Thymus (tissue), 14 donors: ENCODE data around the gene HNRNPK. TPM values are rescaled to one million over a fixed set of nuclear protein-coding genes. Genes with fewer than 3 reads are reported as not detected.

Experiments
- DNase-seq, 9 donors: peaks; one replicate each; pipeline ENCODE4 v3.0.0-alpha.2; 2013; ENCODE audit warnings: low spot score in 9 of 9, low read depth in 6 of 9, missing footprints in 1 of 9
- H3K27ac ChIP-seq, 2 donors: one replicate each; pipeline ENCODE4 v1.5.1; 2013; ENCODE audit warnings: control low read depth in 1 of 2, low read depth in 1 of 2, low read length in 1 of 2, mild to moderate bottlenecking in 1 of 2, moderate library complexity in 1 of 2
- H3K27me3 ChIP-seq, 2 donors: one replicate each; pipeline ENCODE4 v1.5.1; 2013; ENCODE audit warnings: low read length in 1 of 2; ENCODE audit not compliant: control insufficient read depth in 2 of 2, insufficient read depth in 1 of 2
- H3K36me3 ChIP-seq, 2 donors: one replicate each; pipeline ENCODE4 v1.5.1; 2013; ENCODE audit warnings: low read length in 1 of 2, mild to moderate bottlenecking in 1 of 2, moderate library complexity in 1 of 2; ENCODE audit not compliant: control insufficient read depth in 2 of 2, insufficient read depth in 2 of 2
- H3K4me1 ChIP-seq, 2 donors: one replicate each; pipeline ENCODE4 v1.5.1; 2013; ENCODE audit warnings: low read length in 2 of 2; ENCODE audit not compliant: control insufficient read depth in 2 of 2, insufficient read depth in 2 of 2
- H3K4me3 ChIP-seq, 2 donors: one replicate each; pipeline ENCODE4 v1.5.1; 2013; ENCODE audit warnings: low read length in 2 of 2, control low read depth in 1 of 2, mild to moderate bottlenecking in 1 of 2
- H3K9me3 ChIP-seq, 2 donors: one replicate each; pipeline ENCODE4 v1.5.1; 2013; ENCODE audit warnings: low read length in 1 of 2, mild to moderate bottlenecking in 1 of 2; ENCODE audit not compliant: control insufficient read depth in 2 of 2, insufficient read depth in 1 of 2
- WGBS: extraction: QIAGEN DNeasy Blood & Tissue Kit; methylation state at CpG from one replicate; pipeline ENCODE4 v1.1.7; 2013; 5-methylcytosine and 5-hydroxymethylcytosine counted together
- long read RNA-seq, 10 donors: transcript quantifications; one replicate each; lab custom pipeline, GENCODE V29; 2026
- polyA plus RNA-seq: library from polyadenylated mRNA; stranded (reverse); fragments of 200-250 nt; gene quantifications from one replicate; pipeline ENCODE4 v1.2.3, GENCODE V29; 2013
- total RNA-seq: library from RNA; stranded (reverse); fragments of 120-200 nt; gene quantifications from one replicate; pipeline ENCODE4 v1.2.4, GENCODE V29; 2013
- donor health status: healthy.

Gene HNRNPK
- 585 TPM for total RNA-seq
- 425 TPM for polyA plus RNA-seq
- long read RNA-seq, donor 1, partial matches to known transcripts: 18 of 30 reads
- long read RNA-seq, donor 1, other reads (novel, unspliced or antisense): 11 of 30 reads
- long read RNA-seq, donor 2: 0 reads
- long read RNA-seq, donor 3, transcript HNRNPK-211 (2 exons, 868 nt): major isoform, 12 of 645 reads
- long read RNA-seq, donor 3, transcript HNRNPK-209 (5 exons, 900 nt): minor isoform, 9 of 645 reads
- long read RNA-seq, donor 3, partial matches to known transcripts: 352 of 645 reads
- long read RNA-seq, donor 3, other reads (novel, unspliced or antisense): 270 of 645 reads
- long read RNA-seq, donor 4, transcript HNRNPK-211 (2 exons, 868 nt): major isoform, 5 of 127 reads
- long read RNA-seq, donor 4, partial matches to known transcripts: 63 of 127 reads
- long read RNA-seq, donor 4, other reads (novel, unspliced or antisense): 55 of 127 reads
- long read RNA-seq, donor 5, transcript HNRNPK-209 (5 exons, 900 nt): major isoform, 11 of 715 reads
- long read RNA-seq, donor 5, transcript HNRNPK-211 (2 exons, 868 nt): major isoform, 11 of 715 reads
- long read RNA-seq, donor 5, partial matches to known transcripts: 341 of 715 reads
- long read RNA-seq, donor 5, other reads (novel, unspliced or antisense): 351 of 715 reads
- long read RNA-seq, donor 6, transcript HNRNPK-209 (5 exons, 900 nt): minor isoform, 6 of 256 reads
- long read RNA-seq, donor 6, transcript HNRNPK-211 (2 exons, 868 nt): major isoform, 8 of 256 reads
- long read RNA-seq, donor 6, partial matches to known transcripts: 61 of 256 reads
- long read RNA-seq, donor 6, other reads (novel, unspliced or antisense): 180 of 256 reads
- long read RNA-seq, donor 7, transcript HNRNPK-211 (2 exons, 868 nt): major isoform, 11 of 374 reads
- long read RNA-seq, donor 7, partial matches to known transcripts: 138 of 374 reads
- long read RNA-seq, donor 7, other reads (novel, unspliced or antisense): 221 of 374 reads
- long read RNA-seq, donor 8, transcript HNRNPK-209 (5 exons, 900 nt): major isoform, 5 of 129 reads
- long read RNA-seq, donor 8, partial matches to known transcripts: 44 of 129 reads
- long read RNA-seq, donor 8, other reads (novel, unspliced or antisense): 76 of 129 reads
- long read RNA-seq, donor 9, partial matches to known transcripts: 138 of 256 reads
- long read RNA-seq, donor 9, other reads (novel, unspliced or antisense): 110 of 256 reads
- long read RNA-seq, donor 10, transcript HNRNPK-211 (2 exons, 868 nt): major isoform, 6 of 239 reads
- long read RNA-seq, donor 10, partial matches to known transcripts: 87 of 239 reads
- long read RNA-seq, donor 10, other reads (novel, unspliced or antisense): 143 of 239 reads

DNA sequence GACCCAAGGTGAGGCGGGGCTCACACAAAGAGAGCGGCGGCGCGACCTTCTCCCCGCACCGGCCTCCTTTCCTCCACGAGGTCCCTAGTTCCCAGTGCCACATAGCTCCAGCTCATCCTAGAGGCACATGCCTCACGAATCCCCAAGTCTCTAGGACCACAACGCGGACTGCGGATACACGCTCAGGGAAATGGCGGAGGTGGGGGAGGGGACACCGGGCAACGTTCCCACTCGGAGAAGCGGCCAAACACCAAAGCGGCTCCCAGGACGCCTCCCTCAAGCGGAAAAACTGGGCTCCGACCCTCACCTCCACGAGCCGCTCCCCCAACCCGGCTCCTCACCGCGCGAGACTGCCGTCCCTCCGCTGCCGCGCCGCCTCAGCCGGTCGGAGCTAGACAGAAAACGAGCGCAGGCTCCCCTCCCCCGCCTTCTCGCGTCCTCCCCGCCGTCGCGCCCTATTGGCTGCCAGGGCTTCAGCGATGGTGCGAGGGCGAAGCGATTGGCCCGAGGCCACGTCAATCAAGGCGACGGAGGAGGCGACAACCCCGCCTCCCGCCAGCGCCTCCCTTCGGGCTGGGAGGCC, at the start of gene HNRNPK:
TSS of gene HNRNPK (minus strand) at position 404 of the 583 bp plus-strand sequence. CDS start 1,963 bp downstream, outside the sequence.
- peak; percentile 98 to 100 (median 99) for DNase-seq
- peaks cover 2 to 4% of the 10 kb centered on the region in 2 donors for H3K4me1 ChIP-seq
- WGBS: under 1% methylated on average over 57 of the region's 57 CpGs
- H3K4me3 ChIP-seq: peak within 1 kb of the TSS; percentile 83 to 99
- no peaks in the 10 kb centered on the region for H3K27me3 ChIP-seq
- peak within 1 kb of the TSS; percentile 93 to 100 for H3K27ac ChIP-seq
- peaks cover 0 to 4% of the 10 kb centered on the region in 2 donors for H3K9me3 ChIP-seq
- H3K36me3 ChIP-seq: peaks cover 8 to 32% of the 10 kb centered on the region in 2 donors

DNA sequence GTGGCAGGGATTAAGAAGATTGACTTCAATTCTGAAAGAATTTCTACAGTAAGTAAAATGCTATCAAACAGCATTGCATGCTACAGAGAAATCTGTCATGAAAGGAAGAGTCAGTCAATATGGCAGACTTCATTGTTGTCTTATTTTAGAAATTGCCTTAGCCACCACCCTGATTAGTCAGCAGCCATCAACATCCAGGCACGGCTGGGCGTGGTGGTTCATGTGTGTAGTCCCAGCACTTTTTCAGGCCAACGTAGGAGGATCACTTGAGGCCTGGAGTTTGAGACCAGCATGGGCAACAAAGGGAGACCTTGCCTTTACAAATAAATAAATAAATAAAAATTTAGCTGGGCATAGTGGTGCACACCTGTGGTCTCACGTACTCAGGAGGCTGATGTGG, 47.2 kb upstream of the HNRNPK start:
- no peak for DNase-seq
- H3K27me3 ChIP-seq: no peaks in the 10 kb centered on the region
- 96% methylated on average over 4 of the region's 4 CpGs for WGBS
- H3K4me3 ChIP-seq: no peak overlapping the region
- no peak overlapping the region for H3K27ac ChIP-seq
- no peaks in the 10 kb centered on the region for H3K36me3 ChIP-seq
- H3K9me3 ChIP-seq: no peaks in the 10 kb centered on the region
- no peaks in the 10 kb centered on the region for H3K4me1 ChIP-seq

DNA sequence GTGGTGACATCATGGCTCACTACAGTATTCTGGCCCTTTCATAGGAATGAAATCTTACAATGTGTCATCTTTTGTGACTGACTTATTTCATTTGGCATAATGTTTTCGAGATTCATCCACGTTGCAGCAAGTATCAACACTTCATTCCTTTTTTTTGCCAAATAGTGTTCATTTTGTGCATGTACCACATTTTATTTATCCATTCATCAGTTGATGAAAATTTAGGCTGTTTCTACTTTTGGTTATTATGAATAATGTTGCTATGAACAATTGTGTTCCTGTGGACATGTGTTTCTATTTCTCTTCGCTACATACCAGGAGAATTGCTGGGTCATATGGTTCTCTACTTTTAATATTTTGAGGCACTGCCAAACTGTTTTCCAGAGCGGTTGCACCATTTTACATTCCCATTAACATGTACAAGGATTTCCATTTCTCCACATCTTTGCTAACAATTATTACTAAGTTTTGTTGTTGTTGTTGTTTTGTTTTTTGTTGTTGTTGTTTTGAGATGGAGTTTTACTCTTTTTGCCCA, 44.1 kb upstream of the HNRNPK start:
- H3K27ac ChIP-seq: no peak overlapping the region

DNA sequence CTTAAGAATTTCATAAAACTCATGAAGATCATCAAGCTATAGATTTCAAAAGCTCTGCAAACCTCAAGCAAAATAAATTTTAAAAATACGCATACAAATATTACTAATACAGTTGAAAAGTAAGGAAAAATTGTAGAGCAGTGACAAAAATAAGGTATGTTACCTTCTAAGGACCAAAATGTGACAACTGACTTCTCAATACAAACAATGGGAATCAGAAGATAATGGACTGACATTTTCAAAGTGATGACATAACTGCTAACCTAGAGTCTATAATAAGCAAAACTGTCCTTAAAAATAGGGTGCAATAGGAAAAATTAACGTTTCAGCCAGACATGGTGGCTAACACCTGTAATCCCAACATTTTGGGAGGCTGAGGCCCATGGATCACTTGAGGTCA, 27.6 kb upstream of the HNRNPK start:
- Histone ChIP-seq H3K4me3 (no peak overlapping the region), H3K4me1 (no peaks in the 10 kb centered on the region), H3K27me3 (no peaks in the 10 kb centered on the region), H3K9me3 (peaks cover 0 to 3% of the 10 kb centered on the region in 2 donors), H3K27ac (no peak overlapping the region), H3K36me3 (peaks cover 0 to 2% of the 10 kb centered on the region in 2 donors)
- 98% methylated on average over 2 of the region's 2 CpGs for WGBS
- DNase-seq: no peak

More for the DNA sequence above, 44.1 kb upstream of the HNRNPK start:
- Histone ChIP-seq H3K27me3 (no peaks in the 10 kb centered on the region), H3K4me1 (no peaks in the 10 kb centered on the region), H3K4me3 (no peak overlapping the region), H3K9me3 (no peaks in the 10 kb centered on the region), H3K36me3 (no peaks in the 10 kb centered on the region)
- no peak for DNase-seq
- WGBS: 98% methylated on average over 4 of the region's 4 CpGs

DNA sequence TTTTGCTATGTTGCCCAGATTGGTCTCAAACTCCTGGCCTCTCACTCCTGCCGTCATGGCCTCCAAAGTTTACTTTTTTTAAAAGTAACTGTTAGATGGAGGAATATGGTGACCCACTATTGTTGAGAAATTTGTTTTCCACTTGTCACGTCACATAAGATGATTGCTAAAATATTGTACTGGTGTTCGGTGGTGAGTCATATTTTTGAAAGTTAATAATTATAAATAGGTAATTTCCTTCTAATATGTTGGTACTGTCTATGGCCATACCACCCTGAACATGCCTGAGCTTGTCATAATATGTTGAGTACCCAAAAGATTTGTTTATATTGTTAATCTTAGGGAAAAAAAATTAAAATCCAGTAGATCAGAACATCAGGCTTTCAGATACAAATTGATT, 23.2 kb upstream of the HNRNPK start:
- no peak overlapping the region for H3K4me3 ChIP-seq
- H3K27ac ChIP-seq: no peak overlapping the region
- no peaks in the 10 kb centered on the region for H3K27me3 ChIP-seq
- no peaks in the 10 kb centered on the region for H3K4me1 ChIP-seq
- peaks cover 4 to 16% of the 10 kb centered on the region in 2 donors for H3K36me3 ChIP-seq
- peaks cover 0 to 3% of the 10 kb centered on the region in 2 donors for H3K9me3 ChIP-seq
- DNase-seq: no peak
- WGBS: 98% methylated on average over 3 of the region's 3 CpGs

DNA sequence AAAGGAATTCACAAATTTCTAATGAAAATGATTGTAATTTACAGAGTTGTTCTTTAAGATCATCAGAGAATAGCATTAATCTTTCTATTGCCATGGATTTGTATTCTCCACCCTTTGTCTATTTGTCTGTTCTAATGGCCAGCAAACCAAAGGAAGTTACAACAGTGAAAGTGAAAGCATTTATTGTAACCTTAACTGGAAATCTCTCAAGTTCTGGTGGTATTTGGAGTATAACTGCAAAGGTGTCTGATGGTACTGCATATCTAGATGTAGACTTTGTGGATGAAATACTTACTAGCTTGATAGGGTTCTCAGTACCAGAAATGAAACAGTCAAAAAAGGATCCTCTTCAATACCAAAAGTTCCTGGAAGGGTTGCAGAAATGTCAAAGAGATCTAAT, 22.3 kb upstream of the HNRNPK start:
- no peaks in the 10 kb centered on the region for H3K27me3 ChIP-seq
- no peaks in the 10 kb centered on the region for H3K4me1 ChIP-seq
- H3K4me3 ChIP-seq: no peak overlapping the region
- peak in 2 of 9 donors; percentile 3 to 23 for DNase-seq
- H3K9me3 ChIP-seq: peaks cover 0 to 3% of the 10 kb centered on the region in 2 donors
- H3K36me3 ChIP-seq: peaks cover 4 to 16% of the 10 kb centered on the region in 2 donors
- no peak overlapping the region for H3K27ac ChIP-seq

DNA sequence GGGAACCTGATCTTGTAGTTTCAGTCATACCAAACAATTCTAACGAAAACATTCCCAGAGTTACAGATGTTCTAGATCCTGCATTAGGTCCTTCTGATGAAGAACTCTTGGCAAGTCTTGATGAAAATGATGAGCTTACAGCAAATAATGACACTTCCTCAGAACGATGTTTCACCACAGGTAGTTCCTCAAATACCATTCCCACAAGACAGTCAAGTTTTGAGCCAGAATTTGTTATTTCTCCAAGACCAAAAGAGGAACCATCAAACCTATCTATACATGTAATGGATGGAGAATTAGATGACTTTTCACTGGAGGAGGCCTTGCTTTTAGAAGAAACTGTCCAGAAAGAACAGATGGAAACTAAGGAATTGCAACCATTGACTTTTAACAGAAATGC, 21.6 kb upstream of the HNRNPK start:
- no peaks in the 10 kb centered on the region for H3K27me3 ChIP-seq
- DNase-seq: no peak
- H3K27ac ChIP-seq: no peak overlapping the region
- 68% methylated on average over 2 of the region's 2 CpGs for WGBS
- no peaks in the 10 kb centered on the region for H3K9me3 ChIP-seq
- peaks cover 4 to 16% of the 10 kb centered on the region in 2 donors for H3K36me3 ChIP-seq
- H3K4me3 ChIP-seq: no peak overlapping the region
- no peaks in the 10 kb centered on the region for H3K4me1 ChIP-seq

DNA sequence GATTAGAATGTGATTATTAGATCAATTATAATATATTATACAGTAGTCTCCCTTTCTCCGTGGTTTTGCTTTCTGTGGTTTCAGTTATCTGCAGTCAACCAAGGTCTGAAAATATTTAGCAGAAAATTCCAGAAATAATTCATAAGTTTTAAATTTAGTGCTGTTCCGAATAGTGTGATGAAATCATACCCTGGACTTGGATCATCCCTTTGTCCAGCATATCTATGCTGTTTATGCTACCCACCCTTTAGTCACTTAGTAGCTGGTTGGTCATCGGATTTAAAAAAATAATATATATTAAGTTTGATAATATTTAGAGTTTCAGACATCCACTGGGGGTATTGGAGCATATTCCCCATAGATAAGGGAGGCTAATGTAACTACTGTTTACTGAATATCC, 20.2 kb upstream of the HNRNPK start:
- H3K36me3 ChIP-seq: peaks cover 4 to 16% of the 10 kb centered on the region in 2 donors
- 97% methylated on average over 3 of the region's 3 CpGs for WGBS
- H3K4me3 ChIP-seq: no peak overlapping the region
- no peak for DNase-seq
- H3K4me1 ChIP-seq: no peaks in the 10 kb centered on the region
- H3K27ac ChIP-seq: no peak overlapping the region
- no peaks in the 10 kb centered on the region for H3K9me3 ChIP-seq
- H3K27me3 ChIP-seq: no peaks in the 10 kb centered on the region
